GM20000 (cell line): ENCODE results near the gene LCT.

Source experiments
- DNase-seq: peaks from one replicate; pipeline ENCODE4 v3.0.0; 2012; ENCODE audit warnings: low spot score
- TF ChIP-seq, protein P1 (sequence below): IDR thresholded peaks from 2 replicates; pipeline ENCODE4 v1.5.1; 2012; ENCODE audit warnings: mild to moderate bottlenecking, control low read depth; ENCODE audit errors: extremely low read depth, missing control alignments

LCT gene

DNA sequence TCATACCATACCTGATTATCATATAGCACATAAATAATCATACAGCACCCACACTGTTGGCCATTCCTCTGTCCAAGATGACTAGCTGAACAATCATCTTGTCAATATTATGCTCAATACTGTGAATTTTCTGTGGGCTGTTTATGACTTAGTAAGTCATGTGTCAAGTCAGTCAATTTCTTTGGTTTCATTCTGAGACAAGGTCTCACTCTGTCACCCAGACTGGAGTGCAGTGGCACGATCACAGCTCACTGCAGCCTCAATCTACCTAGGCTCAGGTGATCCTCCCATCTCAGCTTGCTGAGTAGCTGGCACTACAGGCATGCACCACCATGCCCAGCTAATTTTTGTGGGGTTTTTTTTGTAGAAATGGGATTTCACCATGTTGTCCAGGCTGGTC, 33.6 kb upstream of the LCT start:
- TF ChIP-seq, protein P1, sequence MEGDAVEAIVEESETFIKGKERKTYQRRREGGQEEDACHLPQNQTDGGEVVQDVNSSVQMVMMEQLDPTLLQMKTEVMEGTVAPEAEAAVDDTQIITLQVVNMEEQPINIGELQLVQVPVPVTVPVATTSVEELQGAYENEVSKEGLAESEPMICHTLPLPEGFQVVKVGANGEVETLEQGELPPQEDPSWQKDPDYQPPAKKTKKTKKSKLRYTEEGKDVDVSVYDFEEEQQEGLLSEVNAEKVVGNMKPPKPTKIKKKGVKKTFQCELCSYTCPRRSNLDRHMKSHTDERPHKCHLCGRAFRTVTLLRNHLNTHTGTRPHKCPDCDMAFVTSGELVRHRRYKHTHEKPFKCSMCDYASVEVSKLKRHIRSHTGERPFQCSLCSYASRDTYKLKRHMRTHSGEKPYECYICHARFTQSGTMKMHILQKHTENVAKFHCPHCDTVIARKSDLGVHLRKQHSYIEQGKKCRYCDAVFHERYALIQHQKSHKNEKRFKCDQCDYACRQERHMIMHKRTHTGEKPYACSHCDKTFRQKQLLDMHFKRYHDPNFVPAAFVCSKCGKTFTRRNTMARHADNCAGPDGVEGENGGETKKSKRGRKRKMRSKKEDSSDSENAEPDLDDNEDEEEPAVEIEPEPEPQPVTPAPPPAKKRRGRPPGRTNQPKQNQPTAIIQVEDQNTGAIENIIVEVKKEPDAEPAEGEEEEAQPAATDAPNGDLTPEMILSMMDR: no peak
- DNase-seq: no peak

GRCh38 chr2:135863233-135863632, 26.2 kb upstream of the LCT start:
- no peak for DNase-seq

GRCh38 chr2:135862718-135863117, 25.7 kb upstream of the LCT start:
- TF ChIP-seq, protein P1: no peak
- no peak for DNase-seq

More at GRCh38 chr2:135863233-135863632, 26.2 kb upstream of the LCT start:
- TF ChIP-seq, protein P1: no peak

- no peak for DNase-seq
- TF ChIP-seq, protein P1: no peak
Measured at GRCh38 chr2:135853401-135853800, 16.4 kb upstream of the LCT start.

DNA sequence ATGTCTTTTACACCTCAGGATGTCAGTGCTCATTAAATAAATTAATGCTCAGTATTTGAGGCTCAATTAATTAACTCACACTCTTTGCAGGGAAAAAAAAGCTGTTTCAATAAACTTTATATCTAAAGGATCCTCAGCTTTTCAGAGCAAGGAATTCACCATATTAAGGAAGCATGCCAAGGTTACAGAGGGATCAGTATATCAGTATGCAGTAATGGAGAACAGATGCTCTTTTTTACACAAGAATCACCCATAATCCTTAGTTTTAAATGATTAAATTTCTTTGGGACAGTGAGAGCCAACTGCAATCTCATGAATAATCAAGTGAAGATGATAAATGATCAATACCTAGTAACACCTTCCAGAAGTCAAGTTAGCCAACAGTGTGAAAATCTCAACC, 14.9 kb upstream of the LCT start:
- TF ChIP-seq, protein P1: no peak
- no peak for DNase-seq

DNA sequence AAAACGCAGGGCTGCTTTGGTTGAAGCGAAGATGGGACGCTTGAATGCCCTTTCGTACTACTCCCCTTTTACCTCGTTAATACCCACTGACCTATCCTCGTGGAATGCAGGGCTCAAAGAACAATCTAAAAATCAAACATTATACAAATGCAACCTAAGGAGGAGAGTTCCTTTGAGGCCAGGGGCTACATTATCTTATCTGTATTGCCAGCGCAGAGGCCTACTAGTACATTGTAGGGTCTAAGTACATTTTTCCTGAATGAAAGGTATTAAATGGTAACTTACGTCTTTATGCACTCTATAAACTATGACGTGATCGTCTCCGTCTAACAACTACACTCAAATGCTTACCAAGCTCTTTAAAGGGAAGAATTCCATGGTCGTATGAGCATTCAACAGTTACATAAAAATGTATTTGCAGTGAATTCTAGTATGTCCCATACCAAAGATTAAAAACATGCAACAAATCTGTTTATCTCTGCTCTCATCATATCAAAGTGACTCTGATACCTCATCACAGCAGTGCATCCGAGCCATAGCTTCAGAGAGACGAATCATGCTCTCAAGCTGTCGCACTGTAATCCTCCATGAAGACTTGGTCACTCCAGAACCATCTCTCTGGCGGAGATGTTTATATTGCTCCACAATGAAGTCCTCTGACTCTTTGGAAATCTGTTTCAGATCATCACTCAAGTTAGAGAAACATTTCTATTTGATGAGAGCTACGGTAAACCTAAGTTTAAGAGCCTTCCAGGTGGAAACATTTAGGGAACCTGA, 14.1 kb upstream of the LCT start:
- TF ChIP-seq, protein P1: no peak
- DNase-seq: no peak

- TF ChIP-seq, protein P1: no peak
- DNase-seq: no peak
Measured at GRCh38 chr2:135849087-135849486, 12.1 kb upstream of the LCT start.
